Fibroblast of lung (primary cell): Measurements from ENCODE around the gene RPGRIP1. TPM values are rescaled to one million over a fixed set of nuclear protein-coding genes. Genes with fewer than 3 reads are reported as not detected.
A peak's percentile ranks its signal among the peaks of the same experiment; 100 is the strongest.

Source experiments
- DNase-seq, 2 donors: peaks; one replicate each; pipeline versions ENCODE4 v3.0.0 to v3.0.0-alpha.2; 2010; ENCODE audit warnings: low read depth in 2 of 2
- H2AFZ ChIP-seq: 2 replicates; pipeline ENCODE4 v1.5.1; 2012; ENCODE audit warnings: low read length, control low read depth, inconsistent platforms
- H3K27ac ChIP-seq: 2 replicates; pipeline ENCODE4 v1.5.1; 2011; ENCODE audit warnings: low read length, control low read depth; ENCODE audit not compliant: insufficient read depth
- H3K27me3 ChIP-seq: 2 replicates; pipeline ENCODE4 v1.5.1; 2011; ENCODE audit warnings: mild to moderate bottlenecking, low read length; ENCODE audit not compliant: control insufficient read depth, insufficient read depth
- H3K36me3 ChIP-seq: 2 replicates; pipeline ENCODE4 v1.5.1; 2011; ENCODE audit warnings: low read length; ENCODE audit not compliant: control insufficient read depth, insufficient read depth
- H3K4me1 ChIP-seq: 2 replicates; pipeline ENCODE4 v1.5.1; 2011; ENCODE audit warnings: low read length; ENCODE audit not compliant: control insufficient read depth, insufficient read depth; ENCODE audit errors: extremely low read depth
- H3K4me2 ChIP-seq: 2 replicates; pipeline ENCODE4 v1.5.1; 2011; ENCODE audit warnings: low read length, control low read depth; ENCODE audit not compliant: insufficient read depth; ENCODE audit errors: extremely low read depth
- H3K4me3 ChIP-seq, 4 experiments: fragments of 200-600 bp in 1 of 4; sonication (generic) in 1 of 4; replicated peaks in 1 of 4; 2 replicates each; pipeline ENCODE4 v1.5.1; 2011 to 2016; ENCODE audit warnings: low read length in 4 of 4, low read depth in 3 of 4, mild to moderate bottlenecking in 3 of 4, control low read depth in 2 of 4, inconsistent platforms in 1 of 4, mixed read lengths in 1 of 4; ENCODE audit not compliant: insufficient read depth in 1 of 4; ENCODE audit errors: control extremely low read depth in 1 of 4
- H3K79me2 ChIP-seq: 2 replicates; pipeline ENCODE4 v1.5.1; 2012; ENCODE audit warnings: mild to moderate bottlenecking, low read length, inconsistent platforms; ENCODE audit not compliant: control insufficient read depth, insufficient read depth
- H3K9ac ChIP-seq: 2 replicates; pipeline ENCODE4 v1.5.1; 2011; ENCODE audit warnings: mild to moderate bottlenecking, low read length, control low read depth; ENCODE audit not compliant: insufficient read depth
- H3K9me3 ChIP-seq: 2 replicates; pipeline ENCODE4 v1.5.1; 2012; ENCODE audit warnings: low read depth, low read length; ENCODE audit not compliant: control insufficient read depth, insufficient read depth
- H4K20me1 ChIP-seq: 2 replicates; pipeline ENCODE4 v1.5.1; 2011; ENCODE audit warnings: low read length; ENCODE audit not compliant: control insufficient read depth, insufficient read depth; ENCODE audit errors: extremely low read depth
- CTCF ChIP-seq, 2 donors: IDR thresholded peaks in 1 of 2; conservative IDR thresholded peaks in 1 of 2; 1 replicate in 1 of 2; 2 replicates in 1 of 2; pipeline ENCODE4 v1.5.1; 2011 to 2012; ENCODE audit warnings: low read length in 2 of 2, control low read depth in 1 of 2, inconsistent platforms in 1 of 2, low read depth in 1 of 2, mild to moderate bottlenecking in 1 of 2
- EZH2 ChIP-seq: IDR thresholded peaks from 2 replicates; pipeline ENCODE4 v1.5.1; 2012; ENCODE audit warnings: low read length, control low read depth, mild to moderate bottlenecking; ENCODE audit errors: missing control alignments
- polyA plus RNA-seq, 2 donors: library from polyadenylated mRNA; depleted of rRNA in 1 of 2; stranded (reverse) in 1 of 2; unstranded in 1 of 2; fragments of >200 nt; gene quantifications; 2 replicates each; pipeline ENCODE4 v1.2.1, GENCODE V29; 2011 to 2012; ENCODE audit warnings: missing spikeins in 1 of 2
- total RNA-seq: library from RNA; depleted of rRNA; stranded (reverse); fragments of >200 nt; gene quantifications from 2 replicates; pipeline ENCODE4 v1.2.1, GENCODE V29; 2014

RPGRIP1 gene
- total and polyA plus RNA-seq, 2 donors (not counting 1 experiment from before 2014, with no cell fraction given), result under 0.01 to 0.32 TPM

GRCh38 chr14:21263284-21264024, 16.4 kb upstream of the RPGRIP1 start:
- H2AFZ ChIP-seq, result no peak overlapping the region
- peak overlapping the region; percentile 56 for H3K27ac ChIP-seq
- H3K27me3 ChIP-seq, result no peaks in the 10 kb centered on the region
- H3K79me2 ChIP-seq, result peaks cover 93% of the 10 kb centered on the region
- peaks cover 23% of the 10 kb centered on the region for H4K20me1 ChIP-seq
- H3K9me3 ChIP-seq, result no peaks in the 10 kb centered on the region
- H3K9ac ChIP-seq, result no peak overlapping the region
- H3K4me3 ChIP-seq, result peak overlapping the region in 3 of 4 experiments; percentile 3 to 48 (median 20)
- peak overlapping the region; percentile 69 for H3K4me2 ChIP-seq
- peaks cover 11% of the 10 kb centered on the region for H3K36me3 ChIP-seq
- TF ChIP-seq EZH2, result no peak
- TF ChIP-seq CTCF (conservative IDR thresholded peaks at IDR 0.05 in 1 of 2, IDR thresholded peaks at IDR 0.05 in 1 of 2; ENCODE audit: low read depth in 1 of 2, low read length in 2 of 2), result peak in 1 of 2 donors; percentile 12
- H3K4me1 ChIP-seq, result peaks cover 22% of the 10 kb centered on the region
- peak; percentile 76 to 79 for DNase-seq

- Histone ChIP-seq H3K9me3 (no peaks in the 10 kb centered on the region), H3K27me3 (no peaks in the 10 kb centered on the region), H3K4me1 (peaks cover 18% of the 10 kb centered on the region), H2AFZ (no peak overlapping the region), H3K79me2 (peaks cover 93% of the 10 kb centered on the region), H3K36me3 (peaks cover 11% of the 10 kb centered on the region), H3K4me2 (peak overlapping the region; percentile 69), H4K20me1 (peaks cover 23% of the 10 kb centered on the region), H3K27ac (peak overlapping the region; percentile 56), H3K4me3 (peak overlapping the region in 3 of 4 experiments; percentile 3 to 48 (median 20)), H3K9ac (no peak overlapping the region)
- peak; percentile 74 to 91 for DNase-seq
- TF ChIP-seq EZH2, result no peak
- TF ChIP-seq CTCF (conservative IDR thresholded peaks at IDR 0.05 in 1 of 2, IDR thresholded peaks at IDR 0.05 in 1 of 2; ENCODE audit: low read depth in 1 of 2, low read length in 2 of 2), result no peak
Measured at GRCh38 chr14:21264025-21264801, 15.7 kb upstream of the RPGRIP1 start.

- Histone ChIP-seq H3K79me2 (peaks cover 63% of the 10 kb centered on the region), H3K27ac (peak overlapping the region; percentile 98), H3K4me1 (peaks cover 17% of the 10 kb centered on the region), H2AFZ (no peak overlapping the region), H3K9ac (no peak overlapping the region), H3K36me3 (peaks cover 5% of the 10 kb centered on the region), H3K9me3 (no peaks in the 10 kb centered on the region), H3K4me3 (peak overlapping the region; percentile 85 to 99 (median 89)), H3K4me2 (peak overlapping the region; percentile 98), H3K27me3 (no peaks in the 10 kb centered on the region), H4K20me1 (peaks cover 14% of the 10 kb centered on the region)
- DNase-seq, result no peak
- TF ChIP-seq EZH2, result no peak
- no peak for TF ChIP-seq CTCF (conservative IDR thresholded peaks at IDR 0.05 in 1 of 2, IDR thresholded peaks at IDR 0.05 in 1 of 2; ENCODE audit: low read depth in 1 of 2, low read length in 2 of 2)
Measured at GRCh38 chr14:21267431-21267845, 12.4 kb upstream of the RPGRIP1 start.
